MCF 10A (cell line): ENCODE results near the gene GDAP2. TPM values are rescaled to one million over a fixed set of nuclear protein-coding genes. Genes with fewer than 3 reads are reported as not detected.
A peak's percentile ranks its signal among the peaks of the same experiment; 100 is the strongest.

Experiments used
- BruUV-seq: library from RNA; stranded (reverse); fragments of 400-500 nt; replicated peaks from 2 replicates; lab custom pipeline; 2021; lab: Mats Ljungman, UMichigan
- CTCF ChIA-PET: fragments of 300-600 bp; sonication (Branson Sonifier 250); formaldehyde crosslinking; extraction: SDS; loops from one replicate; lab custom pipeline; 2021; ENCODE audit warnings: antibody characterized with exemption, inconsistent platforms; lab: Yijun Ruan, JAX
- POLR2A ChIA-PET: fragments of 300-600, 350-650 bp; sonication (Branson Sonifier 250); formaldehyde crosslinking; extraction: SDS; loops from one replicate; lab custom pipeline; 2020; ENCODE audit warnings: antibody characterized with exemption, inconsistent platforms; lab: Yijun Ruan, JAX
- DNase-seq: peaks from one replicate; pipeline ENCODE4 v3.0.0-alpha.2; 2018; ENCODE audit not compliant: unreplicated experiment
- H3K27ac Mint-ChIP-seq: one replicate; pipeline ENCODE4 v1.8.0; 2022; ENCODE audit warnings: mild to moderate bottlenecking, low read depth, mixed read lengths; ENCODE audit not compliant: unreplicated experiment
- H3K27me3 Mint-ChIP-seq: one replicate; pipeline ENCODE4 v1.8.0; 2022; ENCODE audit warnings: mixed read lengths; ENCODE audit not compliant: insufficient read depth, unreplicated experiment
- H3K36me3 Mint-ChIP-seq: one replicate; pipeline ENCODE4 v1.8.0; 2022; ENCODE audit warnings: mild to moderate bottlenecking, moderate library complexity, mixed read lengths; ENCODE audit not compliant: insufficient read depth, unreplicated experiment
- H3K4me1 Mint-ChIP-seq: one replicate; pipeline ENCODE4 v1.8.0; 2022; ENCODE audit warnings: mixed read lengths; ENCODE audit not compliant: insufficient read depth, unreplicated experiment
- H3K4me3 Mint-ChIP-seq: one replicate; pipeline ENCODE4 v1.8.0; 2022; ENCODE audit warnings: mild to moderate bottlenecking, moderate library complexity, mixed read lengths; ENCODE audit not compliant: unreplicated experiment
- H3K9me3 Mint-ChIP-seq: one replicate; pipeline ENCODE4 v1.8.0; 2022; ENCODE audit warnings: mixed read lengths; ENCODE audit not compliant: unreplicated experiment
- CTCF ChIP-seq: fragments of 200-600 bp; IDR thresholded peaks from one replicate; pipeline ENCODE4 v1.8.0; 2022; ENCODE audit warnings: antibody characterized with exemption, mild to moderate bottlenecking; ENCODE audit not compliant: unreplicated experiment
- intact Hi-C: fragments of 100-400 bp; cut with micrococcal nuclease; formaldehyde crosslinking; loops from 2 replicates; pipeline ENCODE4 v1.14.1; 2022
- total RNA-seq: library from RNA; stranded (reverse); gene quantifications from 2 replicates; pipeline ENCODE4 v1.2.3, GENCODE V29; 2022

Gene GDAP2
- total RNA-seq, 1 experiment from 2014 or later: 27.3 TPM

GRCh38 chr1:117967881-117968280 is 38.5 kb upstream of the GDAP2 start:
- CTCF ChIA-PET: interaction anchor here (0.6 kb wide), 1 partner anchor 1402 kb away, joined by 4 read pairs; no protein-coding TSS in a partner anchor
- Mint-ChIP-seq H3K4me3 (no peak overlapping the region), H3K9me3 (no peaks in the 10 kb centered on the region), H3K27me3 (no peaks in the 10 kb centered on the region), H3K36me3 (peaks cover 13% of the 10 kb centered on the region), H3K4me1 (peaks cover 11% of the 10 kb centered on the region), H3K27ac (no peak overlapping the region)
- intact Hi-C loops: no loop called here
- BruUV-seq: no TSS peak
- POLR2A ChIA-PET: interaction anchor here (0.6 to 1.3 kb wide), 4 partner anchors 8 to 93 kb away, joined by 3 to 4 read pairs (median 3); no protein-coding TSS in a partner anchor
- DNase-seq: peak; percentile 68
- no peak for TF ChIP-seq CTCF

GRCh38 chr1:117967477-117967876 is 38.1 kb upstream of the GDAP2 start:
- intact Hi-C loops: no loop called here
- BruUV-seq: no TSS peak
- Mint-ChIP-seq H3K27ac (no peak overlapping the region), H3K9me3 (no peaks in the 10 kb centered on the region), H3K4me3 (no peak overlapping the region), H3K4me1 (peaks cover 11% of the 10 kb centered on the region), H3K27me3 (no peaks in the 10 kb centered on the region), H3K36me3 (peaks cover 13% of the 10 kb centered on the region)
- DNase-seq: peak; percentile 57
- ChIA-PET CTCF (interaction anchor here (0.6 kb wide), 1 partner anchor 1402 kb away, joined by 4 read pairs; no protein-coding TSS in a partner anchor), POLR2A (interaction anchor here (1.0 to 1.3 kb wide), 2 partner anchors 10 to 92 kb away, joined by 3 to 4 read pairs; no protein-coding TSS in a partner anchor)
- TF ChIP-seq CTCF: peak; percentile 27

GRCh38 chr1:117964290-117965038 is 35.0 kb upstream of the GDAP2 start:
- no peak overlapping the region for H3K27ac Mint-ChIP-seq
- H3K9me3 Mint-ChIP-seq: no peaks in the 10 kb centered on the region
- no peak overlapping the region for H3K4me3 Mint-ChIP-seq
- no peak for TF ChIP-seq CTCF
- H3K27me3 Mint-ChIP-seq: no peaks in the 10 kb centered on the region
- no TSS peak for BruUV-seq
- H3K4me1 Mint-ChIP-seq: peaks cover 11% of the 10 kb centered on the region
- POLR2A ChIA-PET: no interaction called here
- no peak for DNase-seq
- H3K36me3 Mint-ChIP-seq: peaks cover 35% of the 10 kb centered on the region
- CTCF ChIA-PET: interaction anchor here (0.5 kb wide), 1 partner anchor 879 kb away, joined by 4 read pairs; no protein-coding TSS in a partner anchor
- intact Hi-C loops: no loop called here

GRCh38 chr1:117959364-117959763 is 29.9 kb upstream of the GDAP2 start:
- DNase-seq: no peak
- Mint-ChIP-seq H3K4me3 (no peak overlapping the region), H3K27ac (no peak overlapping the region), H3K9me3 (no peaks in the 10 kb centered on the region), H3K4me1 (no peaks in the 10 kb centered on the region), H3K36me3 (peaks cover 72% of the 10 kb centered on the region), H3K27me3 (no peaks in the 10 kb centered on the region)
- no peak for TF ChIP-seq CTCF
- BruUV-seq: TSS peak; percentile 75
- intact Hi-C loops: no loop called here
- ChIA-PET CTCF (no interaction called here), POLR2A (interaction anchor here (0.6 to 1.2 kb wide), 2 partner anchors 9 to 30 kb away, joined by 3 read pairs; partner anchors contain the start of genes GDAP2 and WDR3)
